GM12892 (cell line): ENCODE results near the gene TXNRD3.

Experiments
- POLR2A ChIP-seq: IDR thresholded peaks from 2 replicates; pipeline ENCODE4 v1.6.1; 2011; ENCODE audit warnings: low read depth, low read length, control low read depth
- TAF1 ChIP-seq: IDR thresholded peaks from 2 replicates; pipeline ENCODE4 v1.6.1; 2011; ENCODE audit warnings: low read depth, mild to moderate bottlenecking, control low read depth, low read length, borderline replicate concordance

DNA sequence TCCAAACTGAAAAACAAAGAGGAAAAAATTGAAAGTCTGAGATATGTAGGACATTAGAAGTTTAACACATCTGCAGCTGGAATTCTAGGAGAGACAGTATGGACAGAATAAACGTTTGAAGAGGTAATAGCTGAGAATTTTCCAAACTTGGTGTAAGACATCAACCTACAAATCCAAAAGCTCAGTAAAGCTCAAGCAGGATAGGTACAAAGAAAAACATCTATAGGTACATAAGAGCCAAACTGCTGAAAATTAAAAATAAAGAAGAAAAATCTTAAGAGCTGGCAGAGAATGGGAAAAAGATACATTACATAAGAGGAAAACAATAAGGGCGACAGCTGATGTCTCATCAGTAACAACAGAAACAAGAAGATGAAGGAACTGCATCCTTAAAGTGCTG, 73.4 kb downstream of the TXNRD3 start:
- TF ChIP-seq POLR2A (no peak), TAF1 (no peak)
